Adrenal gland (tissue), 12 donors: Measurements from ENCODE around the gene KLHL22. TPM values are rescaled to one million over a fixed set of nuclear protein-coding genes. Genes with fewer than 3 reads are reported as not detected.
A peak's percentile ranks its signal among the peaks of the same experiment; 100 is the strongest.

Source experiments
- DNase-seq, 7 donors: peaks; one replicate each; pipeline ENCODE4 v3.0.0-alpha.2; 2019 to 2020
- H3K27ac ChIP-seq, 5 donors: fragments of 200-600 bp; sonication (generic) in 4 of 5; 1 replicate in 3 of 5; 2 replicates in 2 of 5; pipeline versions ENCODE4 v1.5.1 to v1.8.0; 2016 to 2020; ENCODE audit warnings: mild to moderate bottlenecking in 1 of 5
- H3K27me3 ChIP-seq: fragments of 200-600 bp; 2 replicates; pipeline ENCODE4 v1.8.0; 2021
- H3K36me3 ChIP-seq, 2 donors: fragments of 200-600 bp; replicated peaks in 1 of 2; 1 replicate in 1 of 2; 2 replicates in 1 of 2; pipeline versions ENCODE4 v1.5.1 to v1.8.0; 2018 to 2022
- H3K4me1 ChIP-seq, 2 donors: fragments of 200-600 bp; replicated peaks in 1 of 2; 1 replicate in 1 of 2; 2 replicates in 1 of 2; pipeline versions ENCODE4 v1.5.1 to v1.8.0; 2018 to 2021
- H3K4me3 ChIP-seq, 4 donors: fragments of 200-600 bp; sonication (generic) in 3 of 4; one replicate each; pipeline ENCODE4 v1.5.1; 2016 to 2018
- H3K9me3 ChIP-seq, 3 donors: fragments of 200-600 bp; sonication (generic) in 1 of 3; replicated peaks in 1 of 3; 1 replicate in 2 of 3; 2 replicates in 1 of 3; pipeline versions ENCODE4 v1.5.1 to v1.8.0; 2016 to 2021
- POLR2A ChIP-seq, 2 donors: fragments of 450-650 bp; IDR thresholded peaks; one replicate each; pipeline ENCODE4 v1.6.1; 2017; ENCODE audit warnings: antibody characterized with exemption in 2 of 2, mild to moderate bottlenecking in 2 of 2, moderate library complexity in 1 of 2
- WGBS, 4 donors: extraction: QIAGEN DNeasy Blood & Tissue Kit in 2 of 4; methylation state at CpG; one replicate each; pipeline versions ENCODE4 v1.1.5 to v1.1.7; 2013 to 2017; 5-methylcytosine and 5-hydroxymethylcytosine counted together
- intact Hi-C, 2 donors: fragments of 100-400 bp; cut with DNase I; formaldehyde crosslinking; loops; one replicate each; pipeline versions ENCODE4 v1.14.1 to v1.15.0; 2022 to 2023
- polyA plus RNA-seq, 3 donors: library from polyadenylated mRNA; stranded (reverse); fragments of 200-250 nt in 2 of 3; fragments of 350-450 nt in 1 of 3; fragmentation: Illumina TruSeq in 1 of 3; extraction: RNeasy Lipid Tissue Mini Kit (QIAGEN cat#74804) in 1 of 3; gene quantifications; one replicate each; pipeline ENCODE4 v1.2.3, GENCODE V29; 2013 to 2014
- total RNA-seq, 9 donors: library from RNA; depleted of rRNA in 4 of 9; stranded (reverse); fragments of >200 nt in 4 of 9; fragments of 120-200 nt in 1 of 9; fragmentation: NEBNext Ultra II Directional in 1 of 9; extraction: Animal tissue kit (Norgen Biotek cat#: 25700) in 1 of 9; gene quantifications; one replicate each; pipeline versions ENCODE4 v1.1.0 to v1.2.4, GENCODE V29; 2013 to 2023
- TF ChIP-seq, protein P1 (sequence below), 6 experiments: fragments of 450-650 bp in 4 of 6; fragments of 200-600 bp in 2 of 6; sonication (generic) in 1 of 6; IDR thresholded peaks; 1 replicate in 5 of 6; 2 replicates in 1 of 6; pipeline versions ENCODE4 v1.5.1 to v1.8.0; 2016 to 2021; ENCODE audit warnings: antibody characterized with exemption in 6 of 6, mild to moderate bottlenecking in 2 of 6, moderate library complexity in 1 of 6
- donor health status: healthy with polysubstance abuse.
- donor health status: Bipolar disorder and iron deficiency.
- donor health status: DM: yes; HTN: yes; CAD: no.
- donor health status: DM: no; HTN: no; CAD: no.
- donor health status: DM: no; HTN: no; CAD: no.
- donor health status: DM: yes; HTN: yes; CAD: no.

KLHL22 gene
- total and polyA plus RNA-seq, 12 donors: 15.3 to 38.8 (median 27.6) TPM

DNA sequence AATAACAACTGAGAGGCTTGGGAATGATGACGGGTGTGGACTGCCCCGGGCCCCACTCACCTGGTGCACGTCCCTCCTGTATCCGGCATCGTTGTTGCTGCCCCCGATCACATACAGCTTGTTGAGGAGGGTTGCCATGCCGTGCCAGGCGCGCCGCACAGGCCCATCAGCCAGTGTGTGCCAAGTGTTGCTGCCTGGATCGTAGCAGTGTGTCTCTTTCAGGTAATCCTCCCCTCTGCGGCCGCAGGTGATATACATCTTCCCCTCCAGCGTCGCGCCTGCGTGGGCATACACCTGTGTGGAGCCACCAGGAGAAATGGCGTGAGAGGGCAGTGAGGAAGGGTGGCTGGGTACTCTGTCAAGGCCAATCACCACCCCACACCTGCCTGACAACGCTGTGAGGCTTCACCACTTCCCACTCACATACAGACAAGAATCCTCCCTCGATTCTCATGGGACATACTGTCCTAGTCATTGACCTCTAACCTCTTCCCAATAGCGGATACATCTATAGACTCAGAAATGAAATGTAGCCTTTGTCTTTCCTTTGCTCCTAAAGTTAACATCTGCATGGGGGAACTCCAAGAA lies 49.1 kb downstream of the KLHL22 start:
- 92 to 95% (median 94%) methylated on average over 14 to 21 of the region's 21 CpGs for WGBS, 4 donors
- Histone ChIP-seq H3K27me3 (no peaks in the 10 kb centered on the region), H3K27ac (no peak overlapping the region), H3K4me1 (no peaks in the 10 kb centered on the region), H3K4me3 (no peak overlapping the region), H3K36me3 (peaks cover 0 to 23% of the 10 kb centered on the region in 2 donors), H3K9me3 (no peaks in the 10 kb centered on the region)
- TF ChIP-seq, protein P1, sequence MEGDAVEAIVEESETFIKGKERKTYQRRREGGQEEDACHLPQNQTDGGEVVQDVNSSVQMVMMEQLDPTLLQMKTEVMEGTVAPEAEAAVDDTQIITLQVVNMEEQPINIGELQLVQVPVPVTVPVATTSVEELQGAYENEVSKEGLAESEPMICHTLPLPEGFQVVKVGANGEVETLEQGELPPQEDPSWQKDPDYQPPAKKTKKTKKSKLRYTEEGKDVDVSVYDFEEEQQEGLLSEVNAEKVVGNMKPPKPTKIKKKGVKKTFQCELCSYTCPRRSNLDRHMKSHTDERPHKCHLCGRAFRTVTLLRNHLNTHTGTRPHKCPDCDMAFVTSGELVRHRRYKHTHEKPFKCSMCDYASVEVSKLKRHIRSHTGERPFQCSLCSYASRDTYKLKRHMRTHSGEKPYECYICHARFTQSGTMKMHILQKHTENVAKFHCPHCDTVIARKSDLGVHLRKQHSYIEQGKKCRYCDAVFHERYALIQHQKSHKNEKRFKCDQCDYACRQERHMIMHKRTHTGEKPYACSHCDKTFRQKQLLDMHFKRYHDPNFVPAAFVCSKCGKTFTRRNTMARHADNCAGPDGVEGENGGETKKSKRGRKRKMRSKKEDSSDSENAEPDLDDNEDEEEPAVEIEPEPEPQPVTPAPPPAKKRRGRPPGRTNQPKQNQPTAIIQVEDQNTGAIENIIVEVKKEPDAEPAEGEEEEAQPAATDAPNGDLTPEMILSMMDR (IDR thresholded peaks at IDR 0.05): no peak
- TF ChIP-seq POLR2A (IDR thresholded peaks at IDR 0.05): no peak
- no peak for DNase-seq
- intact Hi-C loops: no loop called here

GRCh38 chr22:20444325-20444724 lies 51.3 kb downstream of the KLHL22 start:
- no peak overlapping the region for H3K4me3 ChIP-seq
- H3K36me3 ChIP-seq: peaks cover 0 to 23% of the 10 kb centered on the region in 2 donors
- TF ChIP-seq POLR2A (IDR thresholded peaks at IDR 0.05): no peak
- TF ChIP-seq, protein P1 (IDR thresholded peaks at IDR 0.05): no peak
- no peaks in the 10 kb centered on the region for H3K27me3 ChIP-seq
- intact Hi-C loops: no loop called here
- 97 to 100% (median 99%) methylated on average over 4 of the region's 4 CpGs for WGBS, 4 donors
- no peak for DNase-seq
- no peaks in the 10 kb centered on the region for H3K4me1 ChIP-seq
- H3K9me3 ChIP-seq: no peaks in the 10 kb centered on the region
- no peak overlapping the region for H3K27ac ChIP-seq

- H3K27me3 ChIP-seq: no peaks in the 10 kb centered on the region
- H3K36me3 ChIP-seq: peaks cover 0 to 23% of the 10 kb centered on the region in 2 donors
- no peak for DNase-seq
- intact Hi-C loops: no loop called here
- H3K27ac ChIP-seq: peak overlapping the region in 1 of 5 donors; percentile 77
- 71 to 83% (median 79%) methylated on average over 6 to 7 of the region's 7 CpGs for WGBS, 4 donors
- H3K4me3 ChIP-seq: no peak overlapping the region
- no peaks in the 10 kb centered on the region for H3K9me3 ChIP-seq
- TF ChIP-seq, protein P1 (IDR thresholded peaks at IDR 0.05): no peak
- TF ChIP-seq POLR2A (IDR thresholded peaks at IDR 0.05): no peak
- peaks cover 4 to 5% of the 10 kb centered on the region in 2 donors for H3K4me1 ChIP-seq
Measured at GRCh38 chr22:20442485-20443284, 52.9 kb downstream of the KLHL22 start.

DNA sequence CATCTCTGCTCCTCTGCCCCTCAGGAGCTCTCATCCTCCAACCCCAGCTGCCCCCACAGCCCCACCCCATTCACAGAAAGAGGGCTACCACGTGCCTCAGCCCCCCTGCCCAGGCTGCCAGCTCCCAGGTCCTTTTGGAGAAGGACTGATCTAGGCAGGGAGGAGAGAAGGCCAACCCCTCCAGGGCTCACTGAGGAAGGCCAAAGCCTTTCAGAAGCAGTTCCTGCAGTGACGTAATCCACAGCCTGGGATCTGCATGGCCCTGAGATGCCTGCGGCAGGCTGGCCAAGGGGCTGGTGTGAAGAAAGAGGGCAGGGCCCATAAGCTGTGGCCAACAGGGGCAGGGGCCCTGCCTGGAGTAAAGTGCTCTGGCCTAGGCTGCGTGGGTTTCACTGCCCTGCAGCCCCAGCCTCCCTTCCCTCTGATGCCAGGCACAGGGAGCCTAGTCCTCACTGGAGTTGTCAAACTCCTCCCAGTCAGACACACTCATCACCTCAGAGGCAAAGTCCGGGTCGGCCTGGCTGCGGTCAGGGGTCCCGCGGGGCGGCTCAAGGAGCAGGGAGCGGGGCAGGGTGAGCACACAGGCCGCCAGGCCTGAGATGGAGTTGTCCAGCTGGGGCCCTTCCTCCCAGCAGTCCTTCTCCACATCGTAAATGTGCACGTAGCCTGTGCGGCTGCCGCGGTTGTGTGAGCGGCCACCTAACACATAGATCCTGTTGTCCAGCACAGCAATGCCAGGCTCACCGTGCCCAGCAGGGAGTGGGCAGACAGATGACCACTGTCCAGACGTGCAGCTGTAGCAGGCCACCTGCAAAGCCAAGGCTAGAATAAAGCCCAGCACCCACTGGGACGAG lies 53.7 kb downstream of the KLHL22 start:
- no peak for TF ChIP-seq POLR2A (IDR thresholded peaks at IDR 0.05)
- TF ChIP-seq, protein P1 (IDR thresholded peaks at IDR 0.05): no peak
- H3K27ac ChIP-seq: peak overlapping the region in 1 of 5 donors; percentile 77
- H3K27me3 ChIP-seq: peaks cover 4% of the 10 kb centered on the region
- H3K4me3 ChIP-seq: no peak overlapping the region
- intact Hi-C loops: no loop called here
- WGBS, 4 donors: 74 to 84% (median 79%) methylated on average over 10 to 21 of the region's 21 CpGs
- no peaks in the 10 kb centered on the region for H3K9me3 ChIP-seq
- peaks cover 5 to 10% of the 10 kb centered on the region in 2 donors for H3K4me1 ChIP-seq
- DNase-seq: peak in 6 of 7 donors; percentile 60 to 73 (median 68)
- H3K36me3 ChIP-seq: peaks cover 0 to 23% of the 10 kb centered on the region in 2 donors
